Keratinocyte (primary cell): ENCODE data around the gene VEGFB.

Source experiments
- CTCF ChIP-seq, 3 experiments: IDR thresholded peaks in 1 of 3; conservative IDR thresholded peaks in 1 of 3; optimal IDR thresholded peaks in 1 of 3; 2 replicates in 2 of 3; 3 replicates in 1 of 3; pipeline versions ENCODE3 to v1.5.1; 2011; ENCODE audit warnings: low read length in 3 of 3, mild to moderate bottlenecking in 3 of 3, moderate library complexity in 2 of 3, control low read depth in 1 of 3, inconsistent platforms in 1 of 3; ENCODE audit not compliant: insufficient read depth in 2 of 3; ENCODE audit errors: extremely low read depth in 1 of 3
- EZH2 ChIP-seq: IDR thresholded peaks from one replicate; pipeline ENCODE4 v1.6.1; 2012; ENCODE audit warnings: inconsistent platforms, mild to moderate bottlenecking, low read length, moderate library complexity

GRCh38 chr11:64208086-64208795 lies 26.1 kb upstream of the VEGFB start:
- TF ChIP-seq CTCF (optimal IDR thresholded peaks at IDR 0.05 in 1 of 3, IDR thresholded peaks at IDR 0.05 in 1 of 3, conservative IDR thresholded peaks at IDR 0.05 in 1 of 3; ENCODE audit: extremely low read depth in 1 of 3, insufficient read depth in 2 of 3, low read length in 3 of 3) = no peak
- TF ChIP-seq EZH2 = no peak
